AG09319 (cell line): Measurements from ENCODE around the gene CHRM4.

Experiments
- DNase-seq: peaks from one replicate; pipeline ENCODE4 v3.0.0-alpha.2; 2010; ENCODE audit warnings: low read depth; ENCODE audit errors: extremely low read depth
- CTCF ChIP-seq: IDR thresholded peaks from 2 replicates; pipeline ENCODE4 v1.5.1; 2011; ENCODE audit warnings: low read depth, mild to moderate bottlenecking, inconsistent platforms, low read length, moderate library complexity

Gene CHRM4

GRCh38 chr11:46351148-46351547 is 40.4 kb downstream of the CHRM4 start:
- TF ChIP-seq CTCF: no peak
- no peak for DNase-seq

GRCh38 chr11:46350695-46351094 is 40.9 kb downstream of the CHRM4 start:
- TF ChIP-seq CTCF: no peak
- no peak for DNase-seq

- no peak for TF ChIP-seq CTCF
- no peak for DNase-seq
Measured at GRCh38 chr11:46348566-46349401, 42.8 kb downstream of the CHRM4 start.

- no peak for TF ChIP-seq CTCF
- no peak for DNase-seq
Measured at GRCh38 chr11:46347637-46348311, 43.8 kb downstream of the CHRM4 start.

- DNase-seq: peak; percentile 54
- peak; percentile 25 for TF ChIP-seq CTCF
Measured at GRCh38 chr11:46346886-46347636, 44.5 kb downstream of the CHRM4 start, which contains the start of gene DGKZ. TSS of gene DGKZ (plus strand) at chr11:46347463. CDS start at chr11:46347660, 197 bp downstream.

GRCh38 chr11:46345881-46346484 is 45.6 kb downstream of the CHRM4 start:
- no peak for TF ChIP-seq CTCF
- DNase-seq: no peak
